ENCODE measurements around the gene TMEM141. TPM values are rescaled to one million over a fixed set of nuclear protein-coding genes. Genes with fewer than 3 reads are reported as not detected.
"Not testable (repeated sequence)": the region's sequence is repeated elsewhere in the genome, so short reads cannot be mapped to it uniquely, and the experiment has no call there.

TMEM141 gene
- total and polyA plus RNA-seq, 2 donors, result 81.0 TPM

GRCh38 chr9:136759436-136760325, 31.5 kb upstream of the TMEM141 start:
- DNase-seq (ENCODE audit: low read depth in 6 of 9, low spot score in 9 of 9), result no peak
- Histone ChIP-seq H3K4me1 (ENCODE audit: control insufficient read depth in 2 of 2, insufficient read depth in 2 of 2, low read length in 2 of 2) (peaks cover 0 to 3% of the 10 kb centered on the region in 2 donors), H3K9me3 (ENCODE audit: control insufficient read depth in 2 of 2, insufficient read depth in 1 of 2, low read length in 1 of 2) (peaks cover 0 to 16% of the 10 kb centered on the region in 2 donors), H3K27me3 (ENCODE audit: control insufficient read depth in 2 of 2, insufficient read depth in 1 of 2, low read length in 1 of 2) (peaks cover 0 to 24% of the 10 kb centered on the region in 2 donors), H3K27ac (ENCODE audit: low read depth in 1 of 2, low read length in 1 of 2) (no peak overlapping the region), H3K4me3 (ENCODE audit: low read length in 2 of 2) (no peak overlapping the region), H3K36me3 (ENCODE audit: control insufficient read depth in 2 of 2, insufficient read depth in 2 of 2, low read length in 1 of 2) (no peaks in the 10 kb centered on the region)
- 91% methylated on average over 27 of the region's 27 CpGs for WGBS

GRCh38 chr9:136760424-136760823, 30.7 kb upstream of the TMEM141 start:
- WGBS, result 89% methylated on average over 25 of the region's 25 CpGs
- H3K27ac ChIP-seq (ENCODE audit: low read depth in 1 of 2, low read length in 1 of 2), result no peak overlapping the region
- peaks cover 0 to 14% of the 10 kb centered on the region in 2 donors for H3K9me3 ChIP-seq (ENCODE audit: control insufficient read depth in 2 of 2, insufficient read depth in 1 of 2, low read length in 1 of 2)
- H3K4me3 ChIP-seq (ENCODE audit: low read length in 2 of 2), result no peak overlapping the region
- peaks cover 0 to 3% of the 10 kb centered on the region in 2 donors for H3K4me1 ChIP-seq (ENCODE audit: control insufficient read depth in 2 of 2, insufficient read depth in 2 of 2, low read length in 2 of 2)
- no peaks in the 10 kb centered on the region for H3K36me3 ChIP-seq (ENCODE audit: control insufficient read depth in 2 of 2, insufficient read depth in 2 of 2, low read length in 1 of 2)
- no peak for DNase-seq (ENCODE audit: low read depth in 6 of 9, low spot score in 9 of 9)
- H3K27me3 ChIP-seq (ENCODE audit: control insufficient read depth in 2 of 2, insufficient read depth in 1 of 2, low read length in 1 of 2), result peaks cover 0 to 27% of the 10 kb centered on the region in 2 donors

DNA sequence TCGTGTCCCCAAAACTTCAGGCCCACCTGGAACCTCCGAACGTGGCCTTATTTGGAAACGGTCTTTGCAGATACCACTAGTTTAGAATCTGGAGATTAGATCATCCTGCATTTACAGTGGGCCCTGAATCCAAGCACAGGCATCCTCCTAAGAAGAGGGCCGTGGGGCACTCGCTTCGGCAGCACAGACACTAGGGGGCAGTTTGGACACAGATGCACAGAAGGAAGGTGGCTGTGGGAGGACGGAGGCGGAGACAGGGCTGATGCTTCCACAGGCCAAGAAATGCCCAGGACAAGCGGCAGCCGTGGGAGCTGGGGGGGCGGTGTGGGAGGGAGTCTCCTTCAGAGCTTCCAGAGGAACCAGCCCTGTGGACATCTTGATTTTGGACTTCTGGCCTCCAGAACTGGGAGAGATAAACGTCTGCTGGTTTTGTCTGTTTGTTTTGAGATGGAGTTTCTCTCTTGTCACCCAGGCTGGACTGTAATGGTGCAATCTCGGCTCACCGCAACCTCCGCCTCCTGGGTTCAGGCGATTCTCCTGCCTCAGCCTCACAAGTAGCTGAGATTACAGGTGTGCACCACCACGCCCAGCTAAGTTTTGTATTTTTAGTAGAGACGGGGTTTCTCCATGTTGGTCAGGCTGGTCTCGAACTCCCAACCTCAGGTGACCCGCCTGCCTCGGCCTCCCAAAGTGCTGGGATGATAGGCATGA, 30.2 kb upstream of the TMEM141 start:
- H3K36me3 ChIP-seq (ENCODE audit: control insufficient read depth in 2 of 2, insufficient read depth in 2 of 2, low read length in 1 of 2); H3K27ac ChIP-seq (ENCODE audit: low read depth in 1 of 2, low read length in 1 of 2); H3K9me3 ChIP-seq (ENCODE audit: control insufficient read depth in 2 of 2, insufficient read depth in 1 of 2, low read length in 1 of 2); DNase-seq (ENCODE audit: low read depth in 6 of 9, low spot score in 9 of 9); H3K4me3 ChIP-seq (ENCODE audit: low read length in 2 of 2); H3K4me1 ChIP-seq (ENCODE audit: control insufficient read depth in 2 of 2, insufficient read depth in 2 of 2, low read length in 2 of 2): not testable (repeated sequence)
- 64% methylated on average over 22 of the region's 22 CpGs for WGBS
- peaks cover 0 to 27% of the 10 kb centered on the region in 2 donors for H3K27me3 ChIP-seq (ENCODE audit: control insufficient read depth in 2 of 2, insufficient read depth in 1 of 2, low read length in 1 of 2)

DNA sequence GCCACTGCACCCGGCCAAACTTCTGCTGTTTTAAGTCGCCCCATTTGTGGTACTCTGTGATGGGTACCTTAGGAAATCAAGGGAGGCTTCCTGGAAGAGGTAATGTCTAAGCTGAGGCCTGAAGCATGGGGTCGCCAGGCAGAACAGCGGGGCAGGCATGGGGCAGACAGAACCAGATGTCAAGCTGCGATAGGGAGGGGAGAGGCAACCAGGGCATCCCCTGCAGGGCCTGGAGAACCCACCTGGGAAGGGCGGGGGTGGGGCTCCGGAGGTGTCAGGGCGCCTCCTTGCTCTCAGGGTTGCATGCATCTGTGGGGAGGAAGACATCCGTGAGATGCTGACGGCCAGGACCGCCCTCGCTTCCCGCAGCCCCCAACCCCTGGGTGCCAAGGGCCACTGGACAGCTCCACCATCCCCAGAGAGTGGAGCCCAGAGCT, 29.6 kb upstream of the TMEM141 start:
- H3K36me3 ChIP-seq (ENCODE audit: control insufficient read depth in 2 of 2, insufficient read depth in 2 of 2, low read length in 1 of 2), result no peaks in the 10 kb centered on the region
- peaks cover 0 to 3% of the 10 kb centered on the region in 2 donors for H3K4me1 ChIP-seq (ENCODE audit: control insufficient read depth in 2 of 2, insufficient read depth in 2 of 2, low read length in 2 of 2)
- no peak overlapping the region for H3K27ac ChIP-seq (ENCODE audit: low read depth in 1 of 2, low read length in 1 of 2)
- no peak overlapping the region for H3K4me3 ChIP-seq (ENCODE audit: low read length in 2 of 2)
- WGBS, result 95% methylated on average over 13 of the region's 13 CpGs
- H3K27me3 ChIP-seq (ENCODE audit: control insufficient read depth in 2 of 2, insufficient read depth in 1 of 2, low read length in 1 of 2), result peaks cover 0 to 27% of the 10 kb centered on the region in 2 donors
- peaks cover 0 to 3% of the 10 kb centered on the region in 2 donors for H3K9me3 ChIP-seq (ENCODE audit: control insufficient read depth in 2 of 2, insufficient read depth in 1 of 2, low read length in 1 of 2)
- DNase-seq (ENCODE audit: low read depth in 6 of 9, low spot score in 9 of 9), result no peak

DNA sequence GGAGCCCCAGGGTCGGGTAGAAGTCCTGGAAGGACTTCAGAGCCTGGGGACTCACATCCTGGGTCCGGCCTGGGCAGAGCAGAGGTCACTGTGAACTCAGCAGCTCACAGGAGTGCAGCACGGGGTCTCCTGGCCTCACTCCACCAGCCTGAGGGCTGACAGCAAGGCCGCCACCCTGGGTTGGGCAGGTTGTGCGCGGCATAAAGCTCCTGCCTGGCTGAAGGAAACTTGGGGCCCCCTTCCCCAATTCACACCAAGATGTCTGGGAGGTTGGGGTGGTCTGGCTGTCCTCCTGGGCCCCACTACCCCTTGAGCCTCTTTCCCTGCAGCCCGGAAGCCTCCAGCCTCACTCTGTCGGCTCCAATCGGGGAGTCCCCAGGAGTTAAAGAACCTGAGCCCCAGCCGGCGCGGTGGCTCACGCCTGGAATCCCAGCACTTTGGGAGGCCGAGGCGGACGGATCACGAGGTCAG, 28.9 kb upstream of the TMEM141 start:
- Histone ChIP-seq H3K36me3 (ENCODE audit: control insufficient read depth in 2 of 2, insufficient read depth in 2 of 2, low read length in 1 of 2) (no peaks in the 10 kb centered on the region), H3K27me3 (ENCODE audit: control insufficient read depth in 2 of 2, insufficient read depth in 1 of 2, low read length in 1 of 2) (peaks cover 0 to 27% of the 10 kb centered on the region in 2 donors), H3K9me3 (ENCODE audit: control insufficient read depth in 2 of 2, insufficient read depth in 1 of 2, low read length in 1 of 2) (no peaks in the 10 kb centered on the region), H3K4me3 (ENCODE audit: low read length in 2 of 2) (no peak overlapping the region), H3K27ac (ENCODE audit: low read depth in 1 of 2, low read length in 1 of 2) (no peak overlapping the region), H3K4me1 (ENCODE audit: control insufficient read depth in 2 of 2, insufficient read depth in 2 of 2, low read length in 2 of 2) (peaks cover 0 to 3% of the 10 kb centered on the region in 2 donors)
- no peak for DNase-seq (ENCODE audit: low read depth in 6 of 9, low spot score in 9 of 9)
- 93% methylated on average over 17 of the region's 17 CpGs for WGBS

DNA sequence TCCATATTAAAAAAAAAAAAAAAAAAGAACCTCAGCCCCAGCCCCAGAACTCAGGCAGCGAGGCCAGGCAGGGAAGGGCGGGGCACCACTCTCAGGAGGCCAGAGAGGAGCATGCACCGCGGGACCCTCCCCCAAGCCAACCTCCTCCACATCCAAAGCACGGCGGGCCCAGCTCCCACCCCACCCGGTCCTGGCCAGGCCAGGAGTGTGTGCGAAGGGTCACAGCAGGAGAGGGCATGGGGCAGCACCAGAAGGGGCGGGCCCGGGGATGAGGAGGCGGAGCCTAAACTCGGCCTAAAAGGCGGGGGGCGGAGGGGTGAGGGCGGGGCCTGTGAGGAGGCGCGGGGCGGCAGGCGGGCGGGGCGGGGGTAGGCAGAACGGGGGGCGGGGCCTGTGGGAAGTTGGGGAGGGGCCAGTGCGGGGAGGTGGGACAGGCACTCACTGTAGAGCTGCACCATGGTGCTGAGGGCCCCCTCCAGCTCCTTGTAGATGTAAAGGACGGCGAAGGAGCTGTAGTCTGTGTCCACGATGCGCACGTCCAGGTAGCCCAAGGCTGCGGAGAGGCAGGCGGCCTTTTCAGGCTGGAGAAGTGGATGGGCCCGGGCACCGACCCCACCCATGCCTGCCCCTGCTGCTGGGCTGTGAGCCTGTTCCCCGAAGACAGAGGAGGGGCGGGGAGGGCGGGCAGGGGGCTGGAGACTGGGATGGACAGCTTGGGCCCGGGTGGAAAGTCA, 28.1 kb upstream of the TMEM141 start:
- H3K27me3 ChIP-seq (ENCODE audit: control insufficient read depth in 2 of 2, insufficient read depth in 1 of 2, low read length in 1 of 2), result peaks cover 0 to 31% of the 10 kb centered on the region in 2 donors
- 38% methylated on average over 37 of the region's 37 CpGs for WGBS

GRCh38 chr9:136763649-136764035, 27.5 kb upstream of the TMEM141 start:
- H3K4me3 ChIP-seq (ENCODE audit: low read length in 2 of 2), result no peak overlapping the region
- WGBS, result 96% methylated on average over 14 of the region's 14 CpGs
- peaks cover 0 to 7% of the 10 kb centered on the region in 2 donors for H3K4me1 ChIP-seq (ENCODE audit: control insufficient read depth in 2 of 2, insufficient read depth in 2 of 2, low read length in 2 of 2)
- H3K27me3 ChIP-seq (ENCODE audit: control insufficient read depth in 2 of 2, insufficient read depth in 1 of 2, low read length in 1 of 2), result peaks cover 0 to 32% of the 10 kb centered on the region in 2 donors
- H3K9me3 ChIP-seq (ENCODE audit: control insufficient read depth in 2 of 2, insufficient read depth in 1 of 2, low read length in 1 of 2), result no peaks in the 10 kb centered on the region
- H3K36me3 ChIP-seq (ENCODE audit: control insufficient read depth in 2 of 2, insufficient read depth in 2 of 2, low read length in 1 of 2), result no peaks in the 10 kb centered on the region
- no peak for DNase-seq (ENCODE audit: low read depth in 6 of 9, low spot score in 9 of 9)
- no peak overlapping the region for H3K27ac ChIP-seq (ENCODE audit: low read depth in 1 of 2, low read length in 1 of 2)

More for the DNA sequence above, 28.1 kb upstream of the TMEM141 start:
- no peaks in the 10 kb centered on the region for H3K9me3 ChIP-seq (ENCODE audit: control insufficient read depth in 2 of 2, insufficient read depth in 1 of 2, low read length in 1 of 2)
- peak in 5 of 9 donors; percentile 23 to 63 (median 43) for DNase-seq (ENCODE audit: low read depth in 6 of 9, low spot score in 9 of 9)
- no peak overlapping the region for H3K27ac ChIP-seq (ENCODE audit: low read depth in 1 of 2, low read length in 1 of 2)
- peaks cover 0 to 7% of the 10 kb centered on the region in 2 donors for H3K4me1 ChIP-seq (ENCODE audit: control insufficient read depth in 2 of 2, insufficient read depth in 2 of 2, low read length in 2 of 2)
- no peak overlapping the region for H3K4me3 ChIP-seq (ENCODE audit: low read length in 2 of 2)
- no peaks in the 10 kb centered on the region for H3K36me3 ChIP-seq (ENCODE audit: control insufficient read depth in 2 of 2, insufficient read depth in 2 of 2, low read length in 1 of 2)

GRCh38 chr9:136764301-136764891, 26.7 kb upstream of the TMEM141 start, which contains the start of gene LCN15:
TSS of gene LCN15 (minus strand) at chr9:136764518. CDS start at chr9:136764488, 30 bp downstream.
- Histone ChIP-seq H3K27ac (ENCODE audit: low read depth in 1 of 2, low read length in 1 of 2) (no peak within 1 kb of the TSS), H3K27me3 (ENCODE audit: control insufficient read depth in 2 of 2, insufficient read depth in 1 of 2, low read length in 1 of 2) (peaks cover 0 to 32% of the 10 kb centered on the region in 2 donors), H3K4me1 (ENCODE audit: control insufficient read depth in 2 of 2, insufficient read depth in 2 of 2, low read length in 2 of 2) (peaks cover 0 to 7% of the 10 kb centered on the region in 2 donors), H3K36me3 (ENCODE audit: control insufficient read depth in 2 of 2, insufficient read depth in 2 of 2, low read length in 1 of 2) (no peaks in the 10 kb centered on the region), H3K9me3 (ENCODE audit: control insufficient read depth in 2 of 2, insufficient read depth in 1 of 2, low read length in 1 of 2) (no peaks in the 10 kb centered on the region), H3K4me3 (ENCODE audit: low read length in 2 of 2) (no peak within 1 kb of the TSS)
- WGBS, result 88% methylated on average over 14 of the region's 14 CpGs
- DNase-seq (ENCODE audit: low read depth in 6 of 9, low spot score in 9 of 9), result no peak

Data from thymus (tissue), 11 donors.